GM21381 (cell line): ENCODE data around the gene SVEP1.
A peak's percentile ranks its signal among the peaks of the same experiment; 100 is the strongest.
"Not testable (repeated sequence)": the region's sequence is repeated elsewhere in the genome, so short reads cannot be mapped to it uniquely, and the experiment has no call there.

Source experiments
- ATAC-seq: cut with Tn5 transposase; IDR thresholded peaks from one replicate; pipeline ENCODE4 v1.9.1; 2021; ENCODE audit warnings: mild to moderate bottlenecking, moderate library complexity; ENCODE audit not compliant: unreplicated experiment

Gene SVEP1

DNA sequence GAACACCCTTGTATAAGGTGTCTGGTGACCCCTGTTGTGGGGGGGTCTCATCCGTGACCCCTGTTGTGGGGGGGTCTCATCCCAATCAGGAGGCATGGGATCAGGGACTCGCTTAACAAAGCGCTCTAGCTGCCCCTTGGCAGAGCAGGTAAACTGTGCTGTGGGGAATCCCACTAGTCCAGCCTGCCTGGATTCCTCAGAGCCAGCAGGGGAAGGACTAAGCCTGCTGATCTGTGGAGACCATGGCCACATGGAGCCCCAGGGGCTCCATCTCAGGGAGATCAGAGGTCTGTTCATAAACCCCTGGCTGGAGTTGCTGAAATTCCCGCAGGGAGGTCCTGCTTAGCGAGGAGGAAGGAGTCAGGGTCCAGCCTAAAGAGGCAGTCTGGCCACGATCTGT lies 196.1 kb downstream of the SVEP1 start:
- ATAC-seq = no peak

DNA sequence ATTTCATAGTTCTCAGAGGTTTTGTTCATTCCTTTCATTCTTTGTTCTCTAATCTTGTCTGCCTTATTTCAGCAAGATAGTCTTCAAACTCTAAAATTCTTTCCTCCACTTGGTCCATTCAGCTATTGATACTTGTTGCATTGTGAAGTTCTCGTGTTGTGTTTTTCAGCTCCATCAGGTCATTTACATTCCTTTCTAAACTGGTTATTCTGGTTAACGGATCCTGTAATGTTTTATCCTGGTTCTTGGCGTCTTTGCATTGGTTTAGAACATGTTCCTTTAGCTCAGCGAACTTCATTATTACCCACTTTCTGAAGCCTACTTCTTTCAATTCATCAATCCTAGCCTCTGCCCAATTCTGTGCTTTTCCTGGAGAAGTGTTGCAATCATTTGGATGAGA lies 196.8 kb downstream of the SVEP1 start:
- ATAC-seq = no peak

- ATAC-seq = no peak
Measured at GRCh38 chr9:110371411-110372007, 208.0 kb downstream of the SVEP1 start.

DNA sequence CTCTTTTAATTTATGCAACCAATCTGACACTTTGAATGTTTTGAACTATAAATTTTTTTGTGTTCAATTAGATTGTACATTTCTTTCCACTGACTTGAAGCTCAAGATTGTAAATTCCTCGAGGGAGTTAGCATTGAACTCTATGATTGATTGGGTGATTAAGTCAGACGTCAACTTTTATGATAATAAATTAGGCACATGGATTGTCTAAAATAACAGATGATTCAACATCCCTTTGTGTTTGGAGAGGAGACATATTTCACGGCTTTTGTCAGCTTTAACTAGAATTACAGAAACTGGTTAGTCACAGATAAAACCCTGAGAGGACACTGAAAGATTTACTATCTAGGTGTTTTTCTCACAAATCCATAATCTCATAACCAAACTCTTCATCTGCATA lies 209.2 kb downstream of the SVEP1 start:
- no peak for ATAC-seq

DNA sequence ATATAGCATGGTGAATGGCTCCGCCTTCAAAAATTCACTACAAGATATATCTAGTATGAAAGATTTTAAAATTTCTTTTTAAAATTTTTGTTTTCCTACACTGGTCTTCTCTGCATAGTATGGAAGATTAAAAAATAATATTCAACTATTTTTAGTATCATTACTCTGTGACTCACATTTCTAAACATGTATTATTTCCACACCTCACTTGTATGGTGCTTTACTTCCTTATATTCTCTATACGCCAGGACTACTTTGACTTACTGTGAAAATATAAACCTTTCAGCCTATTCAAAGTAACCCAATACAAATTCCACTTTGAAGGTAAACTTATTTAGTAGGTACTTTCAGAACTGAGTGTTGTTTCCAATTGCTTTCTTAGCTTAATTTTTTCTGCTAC lies 215.1 kb downstream of the SVEP1 start:
- no peak for ATAC-seq

DNA sequence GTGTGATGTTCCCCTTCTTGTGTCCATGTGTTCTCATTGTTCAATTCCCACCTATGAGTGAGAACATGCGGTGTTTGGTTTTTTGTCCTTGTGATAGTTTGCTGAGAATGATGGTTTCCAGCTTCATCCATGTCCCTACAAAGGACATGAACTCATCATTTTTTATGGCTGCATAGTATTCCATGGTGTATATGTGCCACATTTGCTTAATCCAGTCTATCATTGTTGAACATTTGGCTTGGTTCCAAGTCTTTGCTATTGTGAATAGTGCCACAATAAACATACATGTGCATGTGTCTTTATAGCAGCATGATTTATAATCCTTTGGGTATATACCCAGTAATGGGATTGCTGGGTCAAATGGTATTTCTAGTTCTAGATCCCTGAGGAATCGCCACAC lies 220.5 kb downstream of the SVEP1 start:
- ATAC-seq = not testable (repeated sequence)

GRCh38 chr9:110357505-110357904 lies 222.0 kb downstream of the SVEP1 start:
- ATAC-seq = no peak

DNA sequence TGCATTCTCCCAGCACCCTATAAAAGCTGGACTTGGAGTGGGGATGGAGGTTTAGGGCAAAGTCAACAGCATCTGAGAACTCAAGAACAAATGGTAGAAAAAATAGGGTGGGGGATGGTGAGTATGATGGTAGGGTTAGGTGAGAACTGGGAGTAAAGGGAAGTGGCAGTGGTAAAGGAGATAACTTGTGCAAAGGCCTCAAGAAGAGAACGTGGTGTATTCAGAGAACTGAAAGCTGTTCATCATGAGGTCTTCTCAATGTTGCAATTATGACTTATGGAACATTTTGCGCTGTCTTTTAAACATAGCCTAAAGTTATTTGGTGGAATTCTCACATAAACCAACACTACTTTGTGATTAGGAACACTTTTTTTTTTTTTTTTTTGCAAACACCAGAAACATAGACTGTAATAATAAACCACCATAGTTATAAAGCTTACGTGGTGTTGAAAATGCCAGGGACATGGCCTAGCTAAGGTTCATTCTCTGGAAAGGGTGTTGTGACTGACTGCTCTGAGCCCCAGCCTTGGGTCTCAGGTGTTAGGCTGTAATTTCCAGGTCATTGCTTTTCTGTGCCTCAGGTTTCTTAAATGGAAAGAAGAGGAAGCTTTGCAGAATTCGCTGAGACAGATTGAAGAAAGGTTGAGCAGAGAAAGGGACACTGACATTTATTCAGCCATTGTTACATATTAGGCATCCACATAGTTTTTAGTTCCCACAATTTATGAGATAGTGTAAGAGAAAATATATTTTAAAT lies 222.7 kb downstream of the SVEP1 start:
- ATAC-seq = no peak

DNA sequence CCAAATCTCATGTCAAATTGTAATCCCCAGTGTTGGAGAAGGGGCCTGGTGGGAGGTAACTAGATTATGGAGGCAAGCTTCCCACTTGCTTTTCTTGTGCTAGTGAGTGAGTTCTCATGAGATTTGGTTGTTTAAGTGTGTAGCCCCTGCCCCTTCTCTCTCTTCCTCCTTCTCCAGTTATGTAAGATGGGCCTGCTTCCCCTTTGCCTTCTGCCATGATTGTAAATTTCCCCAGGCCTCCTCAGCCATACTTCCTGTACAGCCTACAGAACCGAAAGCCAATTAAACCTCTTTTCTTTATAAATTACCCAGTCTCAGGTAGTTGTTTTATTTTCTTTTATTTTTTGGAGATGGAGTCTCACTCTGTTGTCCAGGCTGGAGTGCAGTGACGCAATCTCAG lies 223.6 kb downstream of the SVEP1 start:
- ATAC-seq = no peak

GRCh38 chr9:110351009-110351467 lies 228.5 kb downstream of the SVEP1 start:
- ATAC-seq = no peak

DNA sequence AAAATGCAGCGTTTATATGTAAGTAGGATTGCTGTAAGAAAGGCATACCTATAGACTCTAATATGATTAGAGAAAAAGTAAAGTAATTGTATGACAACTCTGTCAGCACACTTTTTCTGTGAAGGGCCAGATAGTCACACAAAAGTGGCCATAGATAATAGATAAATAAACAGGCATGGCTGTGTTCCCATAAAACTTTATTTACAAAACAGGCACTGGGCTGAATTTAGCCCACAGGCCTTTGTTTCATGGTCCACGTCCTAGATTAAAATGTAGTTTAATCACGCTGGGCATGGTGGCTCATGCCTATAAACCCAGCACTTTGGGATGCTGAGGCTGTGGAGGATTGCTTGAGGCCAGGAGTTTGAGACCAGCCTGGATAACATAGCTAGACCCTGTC lies 233.2 kb downstream of the SVEP1 start:
- ATAC-seq = no peak

- no peak for ATAC-seq
Measured at GRCh38 chr9:110344821-110345220, 234.7 kb downstream of the SVEP1 start.

GRCh38 chr9:110343551-110343950 lies 236.0 kb downstream of the SVEP1 start:
- no peak for ATAC-seq

DNA sequence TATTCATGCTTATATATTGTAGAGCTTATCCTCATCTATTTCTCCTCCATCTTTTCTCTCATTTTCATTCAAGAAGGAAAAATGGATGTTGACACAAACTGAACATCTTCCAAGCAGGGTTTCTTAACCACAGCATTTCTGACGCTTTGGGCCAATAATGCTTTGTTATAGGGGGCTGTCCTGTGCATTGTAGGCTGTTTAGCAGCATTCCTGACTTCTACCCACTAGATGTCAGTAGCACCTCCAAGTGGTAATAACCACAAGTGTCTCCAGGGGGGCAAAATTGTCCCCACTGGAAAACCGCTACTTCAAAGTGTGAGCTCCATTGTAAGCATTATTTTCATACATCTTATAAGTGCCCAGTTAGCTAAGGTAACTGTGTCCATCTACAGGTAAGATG lies 239.2 kb downstream of the SVEP1 start:
- no peak for ATAC-seq

DNA sequence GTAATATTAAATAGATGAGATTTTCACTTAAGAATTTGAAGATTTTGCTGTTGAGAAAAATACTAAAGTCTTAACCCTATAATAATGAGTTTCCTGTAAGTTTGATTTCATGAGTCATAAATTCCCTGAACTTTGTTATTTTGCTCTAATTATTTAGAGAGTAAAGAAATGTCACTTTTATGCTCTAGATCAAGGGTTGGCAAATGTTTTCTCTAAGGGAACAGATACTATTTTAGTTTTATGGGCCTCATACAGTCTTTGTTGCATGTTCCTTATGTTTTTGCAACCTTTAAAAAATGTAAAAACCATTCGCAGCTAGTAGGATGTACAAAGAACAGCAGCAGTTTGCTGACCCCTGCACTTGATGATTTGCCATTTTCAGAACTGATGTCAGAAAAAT lies 241.4 kb downstream of the SVEP1 start:
- ATAC-seq = no peak

GRCh38 chr9:110337727-110338126 lies 241.8 kb downstream of the SVEP1 start, which contains the start of gene TXNDC8:
TSS of gene TXNDC8 (minus strand) at chr9:110337863.
- no peak for ATAC-seq

GRCh38 chr9:110336363-110336762 lies 243.2 kb downstream of the SVEP1 start:
- no peak for ATAC-seq

GRCh38 chr9:110334871-110335270 lies 244.7 kb downstream of the SVEP1 start:
- no peak for ATAC-seq

GRCh38 chr9:110334183-110334582 lies 245.4 kb downstream of the SVEP1 start:
- ATAC-seq = peak; percentile 69

DNA sequence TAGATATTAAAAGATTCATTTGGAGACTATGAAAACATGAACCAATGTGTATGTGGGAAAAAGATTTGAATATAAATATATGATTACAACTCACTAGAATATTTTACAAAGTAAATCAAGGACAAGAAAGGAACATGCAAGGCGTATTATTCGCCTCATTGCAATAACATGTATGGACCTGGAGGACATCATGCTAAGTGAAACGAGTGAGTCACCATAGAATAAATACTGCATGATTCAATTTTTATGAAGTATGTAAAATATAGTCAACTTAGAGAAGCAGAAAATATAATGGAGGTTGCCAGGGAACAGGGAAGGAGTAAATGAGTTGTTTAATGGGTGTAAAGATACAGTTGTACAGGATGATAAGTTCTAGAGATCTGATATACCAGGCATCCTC lies 246.8 kb downstream of the SVEP1 start:
- no peak for ATAC-seq

DNA sequence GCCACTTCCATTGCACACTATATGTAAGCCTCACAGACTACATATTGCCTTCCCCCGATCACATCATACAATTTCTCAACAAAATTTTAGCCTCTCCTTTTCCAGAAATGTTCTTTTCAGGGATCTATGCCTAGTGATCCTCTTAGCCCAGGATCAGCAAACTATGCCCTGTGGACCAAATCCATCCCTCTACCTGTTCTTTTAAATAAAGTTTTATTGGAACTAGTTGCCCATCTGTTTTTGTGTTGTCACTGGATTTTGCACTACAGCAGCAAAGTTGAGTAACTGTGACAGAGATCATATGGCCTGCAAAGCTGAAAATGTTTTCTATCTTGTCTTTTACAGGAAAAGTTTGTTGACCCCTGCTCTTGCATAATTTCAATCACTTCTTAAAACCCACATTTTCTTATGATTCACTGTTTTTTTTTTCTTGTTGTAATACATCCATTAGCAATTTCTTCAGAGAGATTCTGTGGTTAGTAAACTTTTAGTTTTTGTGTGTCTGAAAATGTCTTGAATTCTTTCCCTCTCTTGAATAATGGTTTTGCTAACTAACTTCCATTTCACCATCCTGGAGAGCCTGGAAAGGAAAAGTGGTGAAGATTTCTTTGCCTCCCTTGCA lies 248.9 kb downstream of the SVEP1 start:
- no peak for ATAC-seq

- no peak for ATAC-seq
Measured at GRCh38 chr9:110329639-110330230, 249.8 kb downstream of the SVEP1 start.
